ENCODE measurements around the gene BTN1A1. TPM values are rescaled to one million over a fixed set of nuclear protein-coding genes. Genes with fewer than 3 reads are reported as not detected.

BTN1A1 gene
- total RNA-seq, 1 donor from 2014 or later: not detected

DNA sequence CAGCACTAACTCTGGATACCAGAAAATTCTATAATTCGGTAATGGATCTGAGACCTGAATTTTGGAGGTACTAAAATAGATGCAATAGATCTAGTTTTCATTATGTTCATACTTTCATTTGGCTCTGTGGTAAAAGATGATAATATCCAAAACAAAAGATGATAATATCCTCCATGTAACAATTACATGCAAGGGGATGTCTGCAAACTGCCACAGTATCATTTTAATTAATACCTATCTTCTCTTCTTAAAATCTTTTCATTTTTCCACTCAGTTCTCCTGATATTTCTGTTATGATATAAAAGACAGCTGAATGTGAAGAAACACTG is 26.7 kb upstream of the BTN1A1 start:
- Mint-ChIP-seq H3K27ac (ENCODE audit: unreplicated experiment) (peak overlapping the region; percentile 99), H3K4me3 (ENCODE audit: unreplicated experiment) (peak overlapping the region; percentile 86), H3K9me3 (ENCODE audit: unreplicated experiment) (peaks cover 8% of the 10 kb centered on the region), H3K4me1 (ENCODE audit: unreplicated experiment) (peaks cover 35% of the 10 kb centered on the region), H3K27me3 (ENCODE audit: unreplicated experiment) (no peaks in the 10 kb centered on the region), H3K36me3 (ENCODE audit: unreplicated experiment) (peaks cover 11% of the 10 kb centered on the region)
- no peak for DNase-seq (ENCODE audit: extremely low spot score, unreplicated experiment)
- TF ChIP-seq, protein P1, sequence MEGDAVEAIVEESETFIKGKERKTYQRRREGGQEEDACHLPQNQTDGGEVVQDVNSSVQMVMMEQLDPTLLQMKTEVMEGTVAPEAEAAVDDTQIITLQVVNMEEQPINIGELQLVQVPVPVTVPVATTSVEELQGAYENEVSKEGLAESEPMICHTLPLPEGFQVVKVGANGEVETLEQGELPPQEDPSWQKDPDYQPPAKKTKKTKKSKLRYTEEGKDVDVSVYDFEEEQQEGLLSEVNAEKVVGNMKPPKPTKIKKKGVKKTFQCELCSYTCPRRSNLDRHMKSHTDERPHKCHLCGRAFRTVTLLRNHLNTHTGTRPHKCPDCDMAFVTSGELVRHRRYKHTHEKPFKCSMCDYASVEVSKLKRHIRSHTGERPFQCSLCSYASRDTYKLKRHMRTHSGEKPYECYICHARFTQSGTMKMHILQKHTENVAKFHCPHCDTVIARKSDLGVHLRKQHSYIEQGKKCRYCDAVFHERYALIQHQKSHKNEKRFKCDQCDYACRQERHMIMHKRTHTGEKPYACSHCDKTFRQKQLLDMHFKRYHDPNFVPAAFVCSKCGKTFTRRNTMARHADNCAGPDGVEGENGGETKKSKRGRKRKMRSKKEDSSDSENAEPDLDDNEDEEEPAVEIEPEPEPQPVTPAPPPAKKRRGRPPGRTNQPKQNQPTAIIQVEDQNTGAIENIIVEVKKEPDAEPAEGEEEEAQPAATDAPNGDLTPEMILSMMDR (IDR thresholded peaks at IDR 0.05): no peak

DNA sequence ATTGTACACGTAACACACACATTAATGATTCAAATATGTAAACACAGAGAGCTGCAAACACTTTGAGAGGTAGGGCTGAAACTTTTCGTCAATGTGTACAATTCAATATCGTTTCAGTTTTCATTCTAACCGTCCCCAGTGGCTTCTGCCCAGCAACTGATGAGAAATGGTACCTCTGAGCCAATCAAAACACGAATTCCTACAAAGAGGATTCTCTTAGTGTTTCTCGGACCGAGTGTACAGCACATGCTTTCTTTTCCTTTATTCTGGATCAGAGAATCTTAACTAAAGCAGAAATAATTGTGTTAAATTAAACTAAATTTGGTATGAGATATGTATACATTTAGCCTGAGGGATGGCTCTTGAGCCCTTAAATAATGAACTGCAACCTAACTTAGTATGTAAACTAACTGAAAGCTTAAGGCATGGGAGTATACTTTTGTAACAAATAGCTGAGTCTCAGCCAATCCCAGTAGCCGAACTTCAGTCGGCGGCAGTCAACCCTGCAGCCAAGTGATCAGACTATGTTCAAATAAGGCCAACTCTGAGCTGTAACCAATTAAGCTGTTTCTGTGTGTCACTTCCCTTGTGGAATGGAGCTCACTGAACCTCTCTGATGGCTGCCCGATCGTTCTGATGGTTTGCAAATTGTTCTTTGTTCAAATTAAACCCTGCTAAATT is 26.2 kb upstream of the BTN1A1 start:
- TF ChIP-seq, protein P1 (IDR thresholded peaks at IDR 0.05): no peak
- peaks cover 6% of the 10 kb centered on the region for H3K36me3 Mint-ChIP-seq (ENCODE audit: unreplicated experiment)
- peaks cover 35% of the 10 kb centered on the region for H3K4me1 Mint-ChIP-seq (ENCODE audit: unreplicated experiment)
- peak overlapping the region; percentile 99 for H3K27ac Mint-ChIP-seq (ENCODE audit: unreplicated experiment)
- peaks cover 8% of the 10 kb centered on the region for H3K9me3 Mint-ChIP-seq (ENCODE audit: unreplicated experiment)
- no peak for DNase-seq (ENCODE audit: extremely low spot score, unreplicated experiment)
- peak overlapping the region; percentile 86 for H3K4me3 Mint-ChIP-seq (ENCODE audit: unreplicated experiment)
- no peaks in the 10 kb centered on the region for H3K27me3 Mint-ChIP-seq (ENCODE audit: unreplicated experiment)

DNA sequence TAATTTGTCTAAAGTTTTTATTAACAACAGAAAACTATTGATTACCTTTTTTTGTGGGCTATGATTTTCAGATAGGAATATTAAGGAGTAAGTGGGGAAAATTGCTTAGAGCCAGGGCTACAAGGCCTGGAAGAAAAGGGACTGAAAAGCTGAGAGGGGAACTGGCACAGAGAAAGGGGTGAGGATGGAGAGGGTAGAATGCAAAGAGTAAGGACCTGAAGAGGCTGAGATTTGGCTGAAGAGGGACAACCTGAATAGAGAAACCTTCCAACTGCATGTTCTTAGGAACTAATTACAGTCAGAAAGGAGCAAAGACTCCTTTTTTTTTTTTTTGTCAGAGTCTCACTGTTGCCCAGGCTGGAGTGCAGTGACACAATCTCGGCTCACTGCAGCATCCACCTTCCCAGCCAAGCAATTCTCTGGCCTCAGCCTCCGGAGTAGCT is 25.6 kb upstream of the BTN1A1 start:
- Mint-ChIP-seq H3K27me3 (ENCODE audit: unreplicated experiment) (no peaks in the 10 kb centered on the region), H3K4me3 (ENCODE audit: unreplicated experiment) (peak overlapping the region; percentile 86), H3K9me3 (ENCODE audit: unreplicated experiment) (peaks cover 8% of the 10 kb centered on the region), H3K36me3 (ENCODE audit: unreplicated experiment) (peaks cover 2% of the 10 kb centered on the region), H3K27ac (ENCODE audit: unreplicated experiment) (peak overlapping the region; percentile 99), H3K4me1 (ENCODE audit: unreplicated experiment) (peaks cover 35% of the 10 kb centered on the region)
- TF ChIP-seq, protein P1 (IDR thresholded peaks at IDR 0.05): no peak
- DNase-seq (ENCODE audit: extremely low spot score, unreplicated experiment): no peak

DNA sequence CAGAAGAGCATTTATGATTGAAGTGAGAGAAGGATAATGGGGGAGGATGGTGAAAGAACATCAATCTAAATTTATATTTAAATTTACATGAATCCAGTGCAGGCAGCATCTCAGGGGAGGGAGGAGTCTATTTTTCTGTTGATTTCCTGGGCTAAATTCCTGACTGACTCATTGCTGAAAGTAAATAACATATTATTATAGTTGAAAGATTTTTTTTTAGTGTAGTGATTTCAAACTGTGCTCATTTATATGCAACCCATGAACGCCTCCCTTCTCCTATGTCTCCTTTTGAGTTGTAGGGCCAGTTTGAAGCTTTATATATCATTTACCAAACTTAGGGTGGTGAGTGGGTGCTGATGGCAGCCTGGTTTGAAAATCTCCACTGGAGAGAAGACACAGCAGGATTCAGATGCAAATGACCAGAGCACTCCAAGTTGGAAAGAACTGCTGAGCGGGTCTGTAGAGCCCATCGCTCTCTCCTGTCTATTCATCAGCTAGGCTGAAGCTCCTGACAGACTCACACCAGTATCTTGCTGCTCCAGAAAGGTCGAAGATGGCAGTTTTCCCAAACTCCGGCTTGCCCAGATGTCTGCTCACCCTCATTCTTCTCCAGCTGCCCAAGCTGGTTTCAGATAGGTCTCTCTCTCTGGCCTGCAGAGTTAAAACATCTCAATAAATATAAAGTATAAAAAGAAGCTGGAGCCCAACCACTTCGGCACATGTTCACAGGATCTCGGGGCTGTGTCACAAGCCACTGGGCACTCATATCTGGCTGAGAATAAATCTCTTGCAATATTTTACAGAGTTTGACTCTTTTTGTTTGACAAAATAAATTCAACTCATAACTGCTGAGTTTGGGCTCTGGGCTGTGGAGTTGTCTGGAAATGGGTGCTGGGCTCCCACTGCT is 24.0 kb upstream of the BTN1A1 start:
- no peak for DNase-seq (ENCODE audit: extremely low spot score, unreplicated experiment)
- Mint-ChIP-seq H3K9me3 (ENCODE audit: unreplicated experiment) (peaks cover 12% of the 10 kb centered on the region), H3K27me3 (ENCODE audit: unreplicated experiment) (no peaks in the 10 kb centered on the region), H3K4me3 (ENCODE audit: unreplicated experiment) (no peak overlapping the region), H3K27ac (ENCODE audit: unreplicated experiment) (no peak overlapping the region), H3K4me1 (ENCODE audit: unreplicated experiment) (peaks cover 35% of the 10 kb centered on the region), H3K36me3 (ENCODE audit: unreplicated experiment) (no peaks in the 10 kb centered on the region)
- TF ChIP-seq, protein P1 (IDR thresholded peaks at IDR 0.05): no peak

DNA sequence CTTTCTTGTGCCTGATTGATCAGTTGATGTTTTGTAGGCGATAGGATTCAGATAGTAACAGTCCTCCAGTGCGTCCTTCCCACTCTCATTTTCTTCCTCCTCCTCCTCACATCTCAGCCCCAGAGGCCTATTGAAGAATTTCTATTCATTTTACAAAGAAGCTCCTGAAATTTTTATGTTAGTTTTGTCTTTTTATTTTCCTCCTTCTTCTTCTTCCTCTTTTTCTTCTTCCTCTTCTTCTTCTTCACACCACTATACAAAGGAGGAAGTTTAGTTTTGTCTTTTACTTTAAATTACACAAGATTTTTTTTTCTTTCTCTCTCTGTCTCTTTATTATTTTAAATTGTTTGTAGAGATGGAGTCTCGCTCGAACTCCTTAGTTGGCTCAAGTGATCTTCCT is 23.2 kb upstream of the BTN1A1 start:
- Mint-ChIP-seq H3K27ac (ENCODE audit: unreplicated experiment) (no peak overlapping the region), H3K27me3 (ENCODE audit: unreplicated experiment) (no peaks in the 10 kb centered on the region), H3K9me3 (ENCODE audit: unreplicated experiment) (peaks cover 5% of the 10 kb centered on the region), H3K4me1 (ENCODE audit: unreplicated experiment) (peaks cover 35% of the 10 kb centered on the region), H3K36me3 (ENCODE audit: unreplicated experiment) (no peaks in the 10 kb centered on the region), H3K4me3 (ENCODE audit: unreplicated experiment) (no peak overlapping the region)
- DNase-seq (ENCODE audit: extremely low spot score, unreplicated experiment): no peak
- TF ChIP-seq, protein P1 (IDR thresholded peaks at IDR 0.05): no peak
